Heart left ventricle (tissue), 16 donors: ENCODE data around the gene CCDC33. TPM values are rescaled to one million over a fixed set of nuclear protein-coding genes. Genes with fewer than 3 reads are reported as not detected.

ENCODE experiments used
- ATAC-seq, 4 donors: fragments of 200-7000 bp; cut with Tn5 transposase; one replicate each; pipeline ENCODE4 v1.9.1; 2020 to 2022; ENCODE audit warnings: moderate library complexity in 4 of 4, mild to moderate bottlenecking in 3 of 4, moderate number of reproducible peaks in 1 of 4
- DNase-seq, 5 donors: peaks; one replicate each; pipeline ENCODE4 v3.0.0-alpha.2; 2020
- H3K27ac ChIP-seq, 12 donors: fragments of 200-600 bp; sonication (generic) in 4 of 12; one replicate each; pipeline versions ENCODE4 v1.5.0 to v1.8.0; 2016 to 2022; ENCODE audit warnings: mild to moderate bottlenecking in 2 of 12
- H3K27me3 ChIP-seq, 9 donors: fragments of 200-600 bp; sonication (generic) in 2 of 9; one replicate each; pipeline versions ENCODE4 v1.5.1 to v1.8.0; 2016 to 2022; ENCODE audit warnings: mild to moderate bottlenecking in 3 of 9
- H3K36me3 ChIP-seq, 9 donors: fragments of 200-600 bp; sonication (generic) in 2 of 9; one replicate each; pipeline versions ENCODE4 v1.5.0 to v1.8.0; 2018 to 2022; ENCODE audit warnings: mild to moderate bottlenecking in 2 of 9
- H3K4me1 ChIP-seq, 12 donors: fragments of 200-600 bp; sonication (generic) in 4 of 12; one replicate each; pipeline versions ENCODE4 v1.5.0 to v1.8.0; 2016 to 2022; ENCODE audit warnings: mild to moderate bottlenecking in 3 of 12
- H3K4me3 ChIP-seq, 12 donors: fragments of 200-600 bp; sonication (generic) in 4 of 12; one replicate each; pipeline versions ENCODE4 v1.5.0 to v1.8.0; 2017 to 2022; ENCODE audit warnings: mild to moderate bottlenecking in 9 of 12, moderate library complexity in 4 of 12
- H3K9me3 ChIP-seq, 12 donors: fragments of 200-600 bp; sonication (generic) in 4 of 12; one replicate each; pipeline versions ENCODE4 v1.5.0 to v1.8.0; 2016 to 2022; ENCODE audit warnings: mild to moderate bottlenecking in 1 of 12
- POLR2A ChIP-seq, 2 donors: fragments of 450-650 bp; IDR thresholded peaks; one replicate each; pipeline ENCODE4 v1.6.1; 2017; ENCODE audit warnings: antibody characterized with exemption in 2 of 2, mild to moderate bottlenecking in 2 of 2, moderate library complexity in 2 of 2
- WGBS, 4 donors: extraction: QIAGEN DNeasy Blood & Tissue Kit in 2 of 4; methylation state at CpG; one replicate each; pipeline versions ENCODE4 v1.1.5 to v1.1.7; 2013 to 2018; 5-methylcytosine and 5-hydroxymethylcytosine counted together
- intact Hi-C, 10 donors: fragments of 100-400 bp; cut with DNase I; formaldehyde crosslinking; loops; one replicate each; pipeline versions ENCODE4 v1.11.1 to v1.14.2; 2022
- polyA plus RNA-seq, 2 donors: library from polyadenylated mRNA; stranded (reverse); fragments of 200-250 nt; gene quantifications; one replicate each; pipeline ENCODE4 v1.2.3, GENCODE V29; 2013
- total RNA-seq, 9 donors: library from RNA; depleted of rRNA in 2 of 9; stranded (reverse); fragments of >200 nt in 2 of 9; fragmentation: NEBNext Ultra II Directional in 3 of 9; extraction: Animal tissue kit (Norgen Biotek cat#: 25700) in 3 of 9; gene quantifications; one replicate each; pipeline versions ENCODE4 v1.1.0 to v1.2.4, GENCODE V29; 2016 to 2023
- TF ChIP-seq, protein P1 (sequence below), 12 donors: fragments of 200-600 bp; sonication (generic) in 4 of 12; IDR thresholded peaks; one replicate each; pipeline versions ENCODE4 v1.5.0 to v1.8.0; 2018 to 2022; ENCODE audit warnings: antibody characterized with exemption in 12 of 12, mild to moderate bottlenecking in 5 of 12
- donor health status: ischemic (EF 13 %, LVEDD 7.1; RV severe dilation, severe dysfunction).
- donor health status: healthy with polysubstance abuse.
- donor health status: DM: no; HTN: yes; CAD: no.
- donor health status: DM: no; HTN: no; CAD: no.
- donor health status: ischemic (EF 25% LVEDD 6.9; RV normal size, moderate dysfunction).
- donor health status: ischemic (EF 25% LVEDD 5.7; RV mildly dilated, moderate dysfunction).
- donor health status: healthy.
- donor health status: DM: yes; HTN: yes; CAD: no.
- donor health status: ischemic (EF 35%, LVEDD 5.7; RV mildly dilated, moderate dysfunction).
- donor health status: nonischemic (EF 11% LVEDD 7.7; RV severe dilation, severe dysfunction).
- donor health status: DM: yes; HTN: yes; CAD: no.
- donor health status: PGD.
- donor health status: ischemic (EF 29% LVEDD 5.4; RV normal size, mild dysfunction).
- donor health status: nonischemic (EF 23%, LVEDD 6.1; RV moderate dilation, normal function).

The CCDC33 gene
- total and polyA plus RNA-seq, 11 donors = 0.08 TPM; not detected in 10

DNA sequence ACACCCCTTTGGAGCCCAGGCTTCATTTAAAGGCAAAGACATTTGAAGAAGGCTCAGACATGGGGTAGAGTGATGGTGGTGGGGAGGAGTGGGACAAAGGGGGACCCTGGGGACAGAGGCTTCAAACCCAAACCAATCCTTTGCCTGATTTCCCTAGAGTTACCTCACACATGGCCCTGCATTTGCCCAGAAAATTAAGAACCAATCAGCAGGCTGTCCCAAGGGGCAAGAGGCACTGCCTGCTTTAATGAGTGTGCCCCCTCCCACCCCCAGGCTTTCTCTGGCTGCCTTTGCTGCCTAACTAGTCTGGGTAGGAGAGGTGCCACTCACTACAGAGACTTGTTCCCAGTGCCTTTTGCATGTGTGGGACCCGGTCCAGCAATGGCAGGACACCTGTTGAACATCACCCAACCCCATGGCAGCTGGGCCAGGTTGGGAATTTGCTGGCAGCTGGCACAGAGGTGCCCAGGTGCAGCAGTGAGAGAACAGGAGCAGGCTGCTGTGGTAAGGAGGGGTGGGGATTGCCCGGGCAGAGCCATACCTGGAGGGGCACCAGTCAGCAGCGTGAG, 38.4 kb downstream of the CCDC33 start:
- Histone ChIP-seq H3K4me1 (no peaks in the 10 kb centered on the region), H3K36me3 (no peaks in the 10 kb centered on the region), H3K27ac (no peak overlapping the region), H3K27me3 (peaks cover 0 to 22% (median 4%) of the 10 kb centered on the region in 9 donors), H3K9me3 (no peaks in the 10 kb centered on the region), H3K4me3 (no peak overlapping the region)
- no peak for TF ChIP-seq POLR2A (IDR thresholded peaks at IDR 0.05)
- TF ChIP-seq, protein P1, sequence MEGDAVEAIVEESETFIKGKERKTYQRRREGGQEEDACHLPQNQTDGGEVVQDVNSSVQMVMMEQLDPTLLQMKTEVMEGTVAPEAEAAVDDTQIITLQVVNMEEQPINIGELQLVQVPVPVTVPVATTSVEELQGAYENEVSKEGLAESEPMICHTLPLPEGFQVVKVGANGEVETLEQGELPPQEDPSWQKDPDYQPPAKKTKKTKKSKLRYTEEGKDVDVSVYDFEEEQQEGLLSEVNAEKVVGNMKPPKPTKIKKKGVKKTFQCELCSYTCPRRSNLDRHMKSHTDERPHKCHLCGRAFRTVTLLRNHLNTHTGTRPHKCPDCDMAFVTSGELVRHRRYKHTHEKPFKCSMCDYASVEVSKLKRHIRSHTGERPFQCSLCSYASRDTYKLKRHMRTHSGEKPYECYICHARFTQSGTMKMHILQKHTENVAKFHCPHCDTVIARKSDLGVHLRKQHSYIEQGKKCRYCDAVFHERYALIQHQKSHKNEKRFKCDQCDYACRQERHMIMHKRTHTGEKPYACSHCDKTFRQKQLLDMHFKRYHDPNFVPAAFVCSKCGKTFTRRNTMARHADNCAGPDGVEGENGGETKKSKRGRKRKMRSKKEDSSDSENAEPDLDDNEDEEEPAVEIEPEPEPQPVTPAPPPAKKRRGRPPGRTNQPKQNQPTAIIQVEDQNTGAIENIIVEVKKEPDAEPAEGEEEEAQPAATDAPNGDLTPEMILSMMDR (IDR thresholded peaks at IDR 0.05) = no peak
- 70 to 77% (median 70%) methylated on average over 2 to 3 of the region's 3 CpGs for WGBS, 4 donors
- intact Hi-C loops = no loop called here
- DNase-seq = peak in 1 of 5 donors; percentile 28
- no peak for ATAC-seq

GRCh38 chr15:74275957-74276356, 39.8 kb downstream of the CCDC33 start:
- WGBS, 4 donors = 91 to 94% (median 93%) methylated on average over 6 of the region's 6 CpGs
- Histone ChIP-seq H3K36me3 (no peaks in the 10 kb centered on the region), H3K27ac (no peak overlapping the region), H3K27me3 (peaks cover 0 to 20% (median 2%) of the 10 kb centered on the region in 9 donors), H3K4me1 (no peaks in the 10 kb centered on the region), H3K9me3 (no peaks in the 10 kb centered on the region), H3K4me3 (no peak overlapping the region)
- intact Hi-C loops = no loop called here
- TF ChIP-seq, protein P1 (IDR thresholded peaks at IDR 0.05) = no peak
- TF ChIP-seq POLR2A (IDR thresholded peaks at IDR 0.05) = no peak
- ATAC-seq (no peak), DNase-seq (peak in 1 of 5 donors; percentile 55)

DNA sequence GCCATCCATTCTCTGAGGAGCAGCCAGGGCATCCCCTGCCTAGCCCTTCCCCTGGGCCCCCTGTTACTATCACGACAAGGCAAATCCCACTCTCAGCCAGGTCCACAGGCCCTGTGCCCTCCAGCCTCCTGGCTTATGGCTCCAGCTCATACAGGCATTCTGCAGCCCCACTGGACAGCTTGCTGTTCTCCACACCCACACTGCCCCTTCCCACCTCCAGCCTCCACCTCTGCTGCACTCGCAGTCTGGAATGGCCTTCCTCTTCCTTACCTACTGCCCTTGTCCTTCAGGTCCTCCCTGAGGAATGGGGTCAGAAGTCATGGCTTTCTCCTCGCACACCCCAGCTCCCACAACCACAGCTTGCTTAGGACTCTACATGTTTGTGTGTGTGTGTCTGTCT, 40.4 kb downstream of the CCDC33 start:
- no peak overlapping the region for H3K27ac ChIP-seq
- WGBS, 4 donors = 84 to 88% (median 84%) methylated on average over 3 of the region's 3 CpGs
- no peaks in the 10 kb centered on the region for H3K9me3 ChIP-seq
- no peaks in the 10 kb centered on the region for H3K36me3 ChIP-seq
- H3K27me3 ChIP-seq = peaks cover 0 to 25% (median 0%) of the 10 kb centered on the region in 9 donors
- DNase-seq (peak in 1 of 5 donors; percentile 20), ATAC-seq (no peak)
- H3K4me3 ChIP-seq = no peak overlapping the region
- intact Hi-C loops = no loop called here
- no peaks in the 10 kb centered on the region for H3K4me1 ChIP-seq
- TF ChIP-seq POLR2A (IDR thresholded peaks at IDR 0.05) = no peak
- TF ChIP-seq, protein P1 (IDR thresholded peaks at IDR 0.05) = no peak

DNA sequence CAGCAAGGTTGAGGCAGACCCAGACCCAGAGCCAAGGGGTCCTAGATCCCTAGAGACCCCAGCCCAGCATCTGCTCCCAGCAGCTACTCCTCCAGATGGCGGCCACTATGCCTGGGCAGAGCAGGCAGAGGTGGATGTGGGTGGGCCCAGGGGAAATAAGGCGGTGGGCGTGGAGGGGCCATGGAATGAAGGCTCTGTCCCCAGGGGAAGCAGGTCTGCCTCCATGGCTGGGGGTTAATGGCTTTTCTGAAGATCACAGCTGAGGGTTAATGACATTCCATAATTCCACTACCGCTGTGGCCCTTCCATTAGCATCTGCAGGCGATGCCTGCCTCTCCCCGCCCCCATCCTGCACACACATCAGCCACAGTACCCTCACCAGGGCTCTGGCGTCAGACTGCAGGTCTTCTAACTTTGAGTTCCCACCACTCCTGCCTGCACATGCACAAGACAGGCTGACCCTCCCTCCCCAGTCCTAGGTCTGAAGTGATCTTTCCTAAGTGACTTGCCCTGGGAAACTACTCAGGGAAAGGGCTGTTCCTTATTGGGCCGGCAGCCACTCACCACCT, 41.2 kb downstream of the CCDC33 start:
- peak in 1 of 5 donors; percentile 28 for DNase-seq
- H3K4me3 ChIP-seq = no peak overlapping the region
- WGBS, 4 donors = 80 to 85% (median 83%) methylated on average over 8 of the region's 8 CpGs
- no peak for ATAC-seq
- H3K4me1 ChIP-seq = no peaks in the 10 kb centered on the region
- intact Hi-C loops = no loop called here
- peaks cover 0 to 24% (median 0%) of the 10 kb centered on the region in 9 donors for H3K27me3 ChIP-seq
- no peak for TF ChIP-seq POLR2A (IDR thresholded peaks at IDR 0.05)
- TF ChIP-seq, protein P1 (IDR thresholded peaks at IDR 0.05) = no peak
- no peak overlapping the region for H3K27ac ChIP-seq
- H3K36me3 ChIP-seq = no peaks in the 10 kb centered on the region
- H3K9me3 ChIP-seq = no peaks in the 10 kb centered on the region
